ENCODE measurements around the gene TLE4.
"Not testable (repeated sequence)": the region's sequence is repeated elsewhere in the genome, so short reads cannot be mapped to it uniquely, and the experiment has no call there.

Gene TLE4

GRCh38 chr9:79604149-79604548 lies 32.4 kb downstream of the TLE4 start:
- DNase-seq = no peak

- DNase-seq = no peak
Measured at GRCh38 chr9:79604921-79605562, 33.3 kb downstream of the TLE4 start.

GRCh38 chr9:79606529-79606928 lies 34.8 kb downstream of the TLE4 start:
- not testable (repeated sequence) for DNase-seq

- no peak for DNase-seq
Measured at GRCh38 chr9:79609468-79610018, 37.8 kb downstream of the TLE4 start.

- DNase-seq = no peak
Measured at GRCh38 chr9:79610019-79610631, 38.4 kb downstream of the TLE4 start.

GRCh38 chr9:79610791-79611614 lies 39.2 kb downstream of the TLE4 start:
- no peak for DNase-seq

- DNase-seq = no peak
Measured at GRCh38 chr9:79613145-79613544, 41.4 kb downstream of the TLE4 start.

GRCh38 chr9:79615038-79615437 lies 43.3 kb downstream of the TLE4 start:
- DNase-seq = no peak

GRCh38 chr9:79616013-79616412 lies 44.2 kb downstream of the TLE4 start:
- no peak for DNase-seq

GRCh38 chr9:79616971-79617370 lies 45.2 kb downstream of the TLE4 start:
- DNase-seq = no peak

- DNase-seq = no peak
Measured at GRCh38 chr9:79617395-79617794, 45.6 kb downstream of the TLE4 start.

- DNase-seq = no peak
Measured at GRCh38 chr9:79619930-79620329, 48.2 kb downstream of the TLE4 start.

- no peak for DNase-seq
Measured at GRCh38 chr9:79621916-79622575, 50.3 kb downstream of the TLE4 start.

GRCh38 chr9:79623799-79624721 lies 52.3 kb downstream of the TLE4 start:
- peak; percentile 30 for DNase-seq

- DNase-seq = no peak
Measured at GRCh38 chr9:79629721-79630120, 58.0 kb downstream of the TLE4 start.

GRCh38 chr9:79630521-79631403 lies 59.0 kb downstream of the TLE4 start:
- no peak for DNase-seq

GRCh38 chr9:79632060-79632459 lies 60.3 kb downstream of the TLE4 start:
- DNase-seq = no peak

- DNase-seq = no peak
Measured at GRCh38 chr9:79632705-79633104, 60.9 kb downstream of the TLE4 start.

- no peak for DNase-seq
Measured at GRCh38 chr9:79633558-79633957, 61.8 kb downstream of the TLE4 start.

- no peak for DNase-seq
Measured at GRCh38 chr9:79637177-79637925, 65.6 kb downstream of the TLE4 start.

Data from activated naive CD4-positive, alpha-beta T cell treated with Interleukin-2 at 50 U/mL for 16 hours (primary cell).